NCI-H1105 (cell line): ENCODE results near the gene C18orf32.
"Not testable (repeated sequence)": the region's sequence is repeated elsewhere in the genome, so short reads cannot be mapped to it uniquely, and the experiment has no call there.

Experiments
- DNase-seq: peaks from one replicate; lab custom pipeline; 2025; lab: John Stamatoyannopoulos, UW

Gene C18orf32

DNA sequence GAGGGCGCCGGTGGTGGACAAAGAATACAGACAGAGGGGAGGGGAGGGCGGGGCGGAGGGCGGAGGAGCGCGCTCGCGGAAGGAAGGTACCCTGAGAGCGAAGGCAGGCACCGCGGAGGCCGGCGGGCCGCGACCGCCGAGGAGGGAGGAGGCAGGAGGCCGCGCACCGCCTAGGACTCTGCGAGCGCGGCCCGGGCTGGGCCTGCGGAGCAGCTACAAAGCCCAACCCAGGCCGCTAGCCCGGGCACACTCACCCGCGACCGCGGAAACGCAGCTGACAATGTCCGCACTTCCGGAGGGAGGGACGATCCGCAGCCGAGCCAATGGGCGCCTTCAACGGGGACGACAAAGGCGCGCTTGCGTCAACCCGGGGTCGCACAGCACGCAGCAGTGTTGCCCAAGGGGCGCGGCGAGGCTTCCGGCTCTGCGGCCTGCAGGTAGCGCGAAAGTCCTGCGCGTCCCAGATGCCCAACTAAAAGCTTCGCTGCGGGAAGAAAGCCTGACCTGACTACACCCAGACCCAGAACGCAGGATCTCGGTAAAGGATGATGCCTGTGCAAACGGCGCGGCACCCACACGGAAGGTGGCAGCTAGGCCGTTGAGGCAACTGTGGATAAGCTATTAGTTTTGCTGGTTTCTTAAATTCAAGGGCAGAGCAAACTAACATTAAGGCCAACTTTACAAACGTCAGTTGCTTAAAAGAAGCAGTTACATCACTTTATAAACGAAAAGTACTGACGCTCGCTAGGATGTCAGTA, at the start of gene C18orf32:
C18orf32 (minus strand) TSS at position 282 of the 758 bp plus-strand sequence. CDS start 3,486 bp downstream, outside the sequence.
- DNase-seq, result peak; percentile 95

DNA sequence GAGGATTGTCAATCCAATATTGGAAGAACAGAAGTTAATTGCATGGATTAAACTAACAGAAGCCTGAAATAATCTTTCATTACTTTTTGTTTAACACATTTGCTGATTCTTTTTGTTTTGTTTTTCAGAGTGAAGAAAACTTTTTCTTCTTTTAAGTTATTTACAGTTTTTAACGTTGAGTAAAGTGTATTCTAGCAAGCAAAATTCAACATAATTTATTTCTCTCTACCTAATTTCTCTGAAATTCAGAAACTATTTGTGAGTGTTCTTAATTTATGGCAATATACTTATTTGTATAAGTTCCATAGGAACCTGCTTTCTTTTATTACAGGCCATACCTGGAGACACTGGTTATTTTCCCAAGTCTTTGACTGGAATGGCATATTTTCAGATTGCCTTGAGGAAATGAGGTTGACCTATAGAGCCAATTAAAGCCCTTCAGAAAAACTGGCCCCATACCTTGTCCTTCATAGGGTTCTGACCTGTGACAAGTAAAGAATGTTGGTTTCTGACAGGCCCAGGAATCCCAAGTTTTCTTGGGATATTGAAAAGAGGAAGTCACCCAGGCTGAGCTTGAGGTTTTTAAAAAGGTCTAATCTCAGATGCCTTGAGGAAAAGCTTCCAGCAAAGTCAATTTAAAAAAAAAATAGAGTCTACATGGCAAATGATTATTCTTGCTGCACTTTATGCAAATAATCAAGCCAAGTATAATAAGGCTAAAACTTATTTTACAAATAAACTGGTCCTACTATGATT, 48.0 kb upstream of the C18orf32 start:
- DNase-seq, result no peak

DNA sequence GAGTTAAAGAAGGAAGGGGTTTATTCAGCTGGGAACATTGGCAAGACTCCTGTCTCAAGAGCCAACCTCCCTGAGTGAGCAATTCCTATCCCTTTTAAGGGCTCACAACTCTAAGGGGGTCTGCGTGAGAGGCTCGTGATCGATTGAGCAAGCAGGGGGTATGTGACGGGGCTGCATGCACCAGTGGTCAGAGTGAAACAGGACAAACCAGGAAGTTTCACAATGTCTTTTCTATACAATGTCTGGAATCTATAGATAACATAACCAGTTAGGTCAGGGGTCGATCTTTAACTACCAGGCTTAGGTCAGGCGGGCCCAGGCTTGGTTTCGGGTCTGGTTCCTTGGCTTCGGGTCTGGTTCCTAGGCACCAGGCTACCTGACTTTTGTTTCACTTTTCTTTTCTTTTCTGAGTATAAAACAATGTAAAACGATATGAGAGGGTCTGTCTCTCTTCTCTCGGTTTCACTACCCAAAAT, 44.7 kb upstream of the C18orf32 start:
- DNase-seq, result no peak

DNA sequence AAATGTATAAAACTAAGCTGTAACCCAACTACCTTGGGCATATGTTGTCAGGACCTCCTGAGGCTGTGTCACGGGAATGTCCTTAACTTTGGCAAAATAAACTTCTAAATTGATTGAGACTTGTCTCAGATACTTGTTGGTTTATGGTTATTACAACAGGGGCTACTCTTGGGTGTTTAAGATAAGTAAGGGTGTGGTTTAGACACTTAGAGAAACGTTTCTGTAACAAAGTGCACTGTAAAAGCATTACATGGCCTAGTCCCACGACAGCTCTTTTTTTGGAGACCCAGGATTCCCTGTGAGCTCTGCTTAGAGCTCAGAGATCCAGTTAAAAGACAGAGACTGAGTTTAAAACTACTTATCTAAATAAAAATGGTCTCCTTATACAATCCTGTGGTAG, 42.6 kb upstream of the C18orf32 start:
- no peak for DNase-seq

DNA sequence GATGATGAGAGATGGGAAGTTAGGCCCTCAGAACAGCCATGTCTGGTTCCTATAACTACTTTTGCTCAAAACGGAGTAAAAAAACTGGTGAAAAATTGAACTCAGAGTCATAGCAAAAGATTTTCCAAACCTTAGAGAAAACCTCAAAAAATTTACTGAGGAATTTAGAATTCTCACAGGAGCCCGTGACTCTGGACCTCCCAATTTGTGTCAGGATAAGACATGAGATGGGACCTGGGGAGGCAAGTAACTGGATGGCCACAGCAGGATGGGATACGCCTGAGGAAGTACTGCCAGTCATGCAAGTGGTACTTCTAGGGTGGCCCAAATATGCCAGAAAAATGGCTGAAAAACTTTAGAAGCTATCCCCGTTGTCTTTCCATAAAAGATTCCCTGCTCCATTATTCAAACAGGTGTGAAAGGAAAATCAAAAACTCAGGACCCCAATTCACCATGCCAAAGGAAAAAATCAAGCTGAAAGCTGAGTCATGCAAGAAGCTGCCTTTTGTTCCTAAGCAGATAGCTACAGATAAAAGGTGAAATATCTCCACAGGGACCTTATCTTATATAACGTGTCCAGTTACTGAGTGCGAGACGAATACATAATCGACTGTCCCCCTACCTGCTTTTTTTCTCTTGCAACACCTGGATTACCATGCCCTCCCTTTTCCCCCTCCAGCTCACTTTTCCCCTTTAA, 40.7 kb upstream of the C18orf32 start:
- no peak for DNase-seq

DNA sequence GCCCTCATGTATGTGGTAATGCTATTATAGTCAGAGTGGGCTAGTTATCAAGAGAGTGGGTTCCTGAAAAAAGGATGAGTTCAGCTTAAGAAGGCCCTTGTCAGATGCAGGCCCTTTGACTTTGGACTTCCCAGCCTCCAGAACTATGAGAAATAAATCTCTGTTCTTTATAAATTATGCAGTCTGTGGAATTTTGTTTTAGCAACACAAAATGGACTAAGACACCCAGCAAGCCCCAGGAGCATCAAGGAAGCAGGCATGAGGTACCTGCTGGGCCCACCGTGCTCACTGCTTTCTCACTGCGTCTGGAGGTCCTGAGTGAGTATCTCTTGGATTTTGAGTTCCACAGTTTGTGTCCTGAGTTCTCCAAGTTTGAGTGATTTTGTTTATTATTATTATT, 38.9 kb upstream of the C18orf32 start:
- no peak for DNase-seq

DNA sequence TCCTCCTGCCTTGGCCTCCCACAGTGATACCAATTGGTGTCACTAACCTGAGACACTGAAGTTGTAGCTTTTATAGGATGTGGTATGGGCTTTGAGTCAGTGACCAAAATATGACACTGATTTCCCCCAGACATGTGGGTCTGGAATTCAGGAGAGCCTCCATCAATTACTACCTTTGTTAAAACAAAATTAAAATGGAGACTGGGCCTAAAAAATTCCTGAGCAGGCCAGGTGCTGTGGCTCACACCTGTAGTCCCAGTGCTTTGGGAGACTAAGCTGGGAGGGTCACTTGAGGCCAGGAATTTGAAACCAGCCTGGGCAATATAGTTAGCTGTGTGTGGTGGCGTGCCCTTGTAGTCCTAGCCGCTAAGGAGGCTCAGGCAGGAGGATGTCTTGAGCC, 37.9 kb upstream of the C18orf32 start:
- DNase-seq, result no peak

DNA sequence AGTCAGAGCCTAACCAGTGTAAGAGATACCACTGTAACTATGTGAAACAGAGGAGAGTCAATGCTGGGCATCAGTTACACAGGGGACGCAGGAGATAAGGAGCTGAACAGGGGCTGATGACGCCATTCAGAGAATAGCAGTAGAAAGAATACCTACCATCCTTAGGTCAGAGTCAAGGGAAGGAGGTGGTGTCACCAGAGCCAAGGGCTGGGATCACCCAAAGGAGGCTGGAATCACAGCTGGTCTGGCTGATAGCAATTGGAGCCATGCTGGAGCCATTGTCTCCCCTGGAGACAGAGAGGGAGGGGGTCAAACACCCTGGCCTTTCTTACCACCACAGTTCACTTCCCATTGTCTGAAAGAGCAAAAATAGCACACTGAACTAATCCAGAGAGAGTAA, 37.3 kb upstream of the C18orf32 start:
- DNase-seq, result no peak

DNA sequence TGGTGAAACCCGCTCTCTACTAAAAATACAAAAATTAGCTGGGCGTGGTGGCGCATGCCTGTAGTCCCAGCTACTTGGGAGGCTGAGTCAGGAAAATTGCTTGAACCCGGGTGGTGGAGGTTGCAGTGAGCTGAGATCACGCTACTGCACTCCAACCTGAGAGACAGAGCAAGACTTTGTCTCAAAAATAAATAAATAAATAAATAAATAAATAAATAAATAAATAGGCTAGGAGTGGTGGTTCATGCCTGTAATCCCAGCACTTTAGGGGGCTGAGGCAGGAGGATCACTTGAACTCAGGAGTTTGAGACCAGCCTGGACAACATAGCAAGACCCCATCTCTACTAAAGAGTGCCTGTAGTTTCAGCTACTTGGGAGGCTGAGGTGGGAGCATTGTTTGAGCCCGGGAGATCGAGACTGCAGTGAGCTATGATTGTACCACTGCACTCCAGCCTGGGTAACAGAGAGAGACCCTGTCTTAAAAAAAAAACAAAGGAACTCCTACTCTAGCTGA, 36.6 kb upstream of the C18orf32 start:
- not testable (repeated sequence) for DNase-seq

DNA sequence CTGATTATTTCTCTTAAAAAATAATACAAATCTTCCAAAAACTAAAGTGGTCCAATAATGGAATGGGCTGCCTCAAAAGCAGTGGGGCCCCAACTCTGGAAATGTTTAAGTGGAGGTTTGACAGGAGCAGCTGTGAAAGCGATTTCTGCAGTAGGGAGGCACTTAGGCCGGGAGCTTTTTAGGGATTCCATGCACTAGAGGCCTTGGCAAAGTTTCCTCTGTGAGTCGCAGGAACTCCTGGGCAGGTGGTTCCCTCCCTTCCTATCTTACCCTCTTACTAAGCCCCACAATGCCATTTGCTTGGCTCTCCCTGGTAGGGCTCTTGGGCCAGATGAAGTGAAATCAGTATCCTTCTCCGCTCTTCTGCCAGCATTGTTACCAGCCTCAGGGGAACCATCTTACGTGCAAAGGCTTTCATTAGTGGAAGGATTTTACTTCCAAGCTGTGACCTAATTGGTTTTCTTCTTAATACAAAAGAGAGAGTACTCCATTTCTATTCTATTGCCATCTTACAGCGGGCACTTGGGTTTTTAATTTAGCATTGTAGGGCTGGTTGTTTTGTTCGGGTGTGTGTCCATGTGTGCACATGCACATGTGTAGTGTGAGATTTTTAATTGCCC, 34.3 kb upstream of the C18orf32 start:
- DNase-seq, result peak; percentile 75

DNA sequence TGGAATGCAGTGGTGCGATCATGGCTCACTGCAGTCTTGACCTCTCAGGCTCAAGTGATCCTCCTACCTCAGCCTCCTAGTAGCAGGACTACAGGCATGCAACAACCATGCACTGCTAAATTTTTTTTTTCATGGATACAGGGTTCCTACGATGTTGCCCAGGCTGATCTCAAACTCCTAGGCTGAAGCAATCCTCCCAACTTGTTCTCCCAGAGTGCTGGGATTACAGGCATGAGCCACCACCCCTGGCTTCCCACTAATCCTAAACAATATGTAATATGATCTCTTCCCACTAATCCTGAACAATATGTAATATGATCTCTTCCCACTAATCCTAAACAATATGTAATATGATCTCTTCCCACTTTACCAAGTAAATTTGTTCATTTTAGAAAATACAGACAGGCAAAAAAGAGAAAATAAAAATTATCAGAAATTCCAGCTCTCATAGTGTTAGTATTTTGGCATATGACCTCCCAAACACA, 33.7 kb upstream of the C18orf32 start:
- peak; percentile 57 for DNase-seq

DNA sequence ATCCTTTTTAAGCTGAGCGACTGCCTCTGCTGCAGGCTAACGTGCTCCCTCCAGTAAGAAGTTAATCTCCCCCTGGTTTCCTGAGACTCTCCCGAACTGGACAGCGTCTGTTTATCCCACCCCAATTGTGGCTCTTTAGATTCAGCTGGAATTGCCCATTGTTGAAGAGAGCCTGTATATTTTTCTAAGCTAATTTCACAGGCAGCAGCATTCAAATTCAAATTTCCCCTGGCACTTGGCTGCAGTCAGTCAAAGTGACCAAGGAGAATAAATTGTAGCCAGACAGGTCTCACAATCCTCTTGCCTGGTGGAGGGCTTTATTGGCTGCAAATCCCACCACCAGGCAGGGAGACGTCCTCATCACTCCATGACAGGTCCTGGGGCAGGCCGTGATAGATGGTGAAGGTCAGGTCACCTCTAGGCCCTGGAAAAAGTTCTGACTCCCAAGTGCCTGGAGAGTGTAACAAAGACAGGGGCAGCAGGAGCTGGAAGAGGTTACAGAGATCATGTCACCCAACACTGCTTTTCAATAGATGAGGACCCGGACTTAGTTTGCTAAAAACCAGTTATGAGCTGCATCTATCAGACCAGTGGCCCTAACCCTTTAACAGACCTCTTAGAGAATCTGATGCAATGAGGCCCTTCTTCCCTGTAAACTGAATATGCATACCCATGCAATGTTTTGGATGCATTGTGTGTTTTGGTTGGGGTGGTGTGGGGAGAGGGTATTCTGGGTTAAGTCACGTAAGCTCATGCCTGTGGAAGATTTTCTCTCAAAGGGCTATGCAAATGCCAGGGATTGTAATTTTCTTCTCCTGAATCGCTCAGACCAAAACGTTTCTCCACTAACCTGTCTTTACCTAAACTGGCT, 32.3 kb upstream of the C18orf32 start:
- no peak for DNase-seq

DNA sequence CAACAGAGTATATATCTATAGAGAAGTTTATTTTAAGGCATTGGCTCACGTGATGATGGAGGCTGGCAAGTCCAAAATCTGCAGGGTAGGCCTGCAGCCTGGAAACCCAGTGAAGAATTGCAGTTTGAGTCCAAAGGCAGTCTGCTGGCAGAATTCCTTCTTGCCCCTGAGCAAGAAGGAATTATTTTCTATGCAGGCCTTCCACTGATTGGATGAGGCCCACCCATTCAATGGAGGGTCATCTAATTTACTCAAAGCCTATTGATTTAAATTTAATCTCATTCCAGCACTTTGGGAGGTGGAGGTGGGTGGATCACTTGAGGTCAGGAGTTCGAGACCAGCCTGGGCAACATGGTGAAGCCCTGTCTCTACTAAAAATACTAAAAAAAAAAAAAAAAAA, 30.4 kb upstream of the C18orf32 start:
- no peak for DNase-seq

DNA sequence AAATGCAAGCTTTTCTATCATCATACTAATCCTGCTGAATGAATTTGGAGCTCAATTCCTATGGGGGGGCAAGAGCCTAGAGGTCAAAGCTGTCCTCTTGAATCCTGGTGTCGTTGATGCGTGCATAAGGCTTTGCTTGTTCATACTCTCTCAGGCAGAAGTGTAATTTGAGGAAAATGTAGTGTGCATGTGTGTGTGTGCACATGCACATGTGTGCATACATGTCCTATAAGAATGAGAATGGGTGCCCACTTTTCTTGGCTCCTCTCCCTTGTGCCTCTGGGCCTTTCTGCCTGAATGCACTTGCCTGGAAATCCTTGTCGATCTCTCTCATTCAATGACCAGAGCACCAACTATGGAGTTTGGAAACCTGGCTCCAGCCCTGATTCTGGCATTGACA, 28.5 kb upstream of the C18orf32 start:
- no peak for DNase-seq

DNA sequence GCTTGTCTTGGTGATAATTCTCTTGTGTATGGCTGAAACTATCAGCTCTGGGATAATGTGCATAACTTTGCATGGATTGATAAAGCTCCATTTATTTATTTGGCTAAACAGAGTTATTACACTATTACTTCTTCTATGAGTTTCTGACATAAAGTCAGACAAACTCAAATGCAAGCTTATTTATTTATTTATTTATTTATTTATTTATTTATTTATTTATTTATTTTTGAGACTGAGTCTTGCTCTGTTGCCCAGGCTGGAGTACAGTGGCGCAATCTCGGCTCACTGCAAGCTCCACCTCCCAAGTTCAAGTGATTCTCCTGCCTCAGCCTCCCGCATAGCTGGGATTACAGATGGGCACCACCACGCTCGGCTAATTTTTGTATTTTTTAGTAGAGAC, 28.0 kb upstream of the C18orf32 start:
- not testable (repeated sequence) for DNase-seq

DNA sequence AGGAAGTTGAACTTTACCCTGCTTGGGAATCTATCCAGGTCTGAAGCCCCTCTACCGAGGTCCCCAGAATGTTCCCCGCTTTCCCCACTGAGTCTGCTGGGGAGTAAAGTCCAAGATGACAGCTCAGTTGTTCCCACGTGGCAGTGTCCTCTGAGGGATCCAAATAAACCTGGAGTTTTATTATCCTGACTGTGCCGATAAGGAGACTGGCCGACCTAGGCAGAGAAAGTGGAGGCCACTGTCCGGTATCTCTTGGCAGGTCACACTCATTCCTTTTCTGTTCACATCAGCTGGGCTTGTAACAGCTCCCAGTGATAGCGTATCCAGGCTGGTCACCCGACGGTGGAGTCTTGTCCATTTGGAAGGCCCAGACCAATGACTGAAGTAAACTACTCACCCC, 27.5 kb upstream of the C18orf32 start:
- no peak for DNase-seq

DNA sequence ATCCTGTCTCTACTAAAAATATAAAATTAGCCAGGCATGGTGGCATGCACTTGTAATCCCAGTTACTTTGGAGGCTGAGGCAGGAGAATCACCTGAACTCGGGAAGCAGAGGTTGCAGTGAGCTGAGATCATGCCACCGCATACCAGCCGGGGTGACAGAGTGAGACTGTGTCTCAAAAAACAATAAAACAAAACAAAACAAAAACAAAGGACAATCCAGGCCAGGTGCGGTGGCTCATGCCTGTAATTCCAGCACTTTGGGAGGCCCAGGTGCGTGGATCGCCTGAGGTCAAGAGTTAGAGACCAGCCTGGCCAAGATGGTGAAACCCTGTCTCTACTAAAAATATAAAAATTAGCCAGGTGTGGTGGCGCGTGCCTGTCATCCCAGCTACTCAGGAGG, 25.8 kb upstream of the C18orf32 start:
- not testable (repeated sequence) for DNase-seq

DNA sequence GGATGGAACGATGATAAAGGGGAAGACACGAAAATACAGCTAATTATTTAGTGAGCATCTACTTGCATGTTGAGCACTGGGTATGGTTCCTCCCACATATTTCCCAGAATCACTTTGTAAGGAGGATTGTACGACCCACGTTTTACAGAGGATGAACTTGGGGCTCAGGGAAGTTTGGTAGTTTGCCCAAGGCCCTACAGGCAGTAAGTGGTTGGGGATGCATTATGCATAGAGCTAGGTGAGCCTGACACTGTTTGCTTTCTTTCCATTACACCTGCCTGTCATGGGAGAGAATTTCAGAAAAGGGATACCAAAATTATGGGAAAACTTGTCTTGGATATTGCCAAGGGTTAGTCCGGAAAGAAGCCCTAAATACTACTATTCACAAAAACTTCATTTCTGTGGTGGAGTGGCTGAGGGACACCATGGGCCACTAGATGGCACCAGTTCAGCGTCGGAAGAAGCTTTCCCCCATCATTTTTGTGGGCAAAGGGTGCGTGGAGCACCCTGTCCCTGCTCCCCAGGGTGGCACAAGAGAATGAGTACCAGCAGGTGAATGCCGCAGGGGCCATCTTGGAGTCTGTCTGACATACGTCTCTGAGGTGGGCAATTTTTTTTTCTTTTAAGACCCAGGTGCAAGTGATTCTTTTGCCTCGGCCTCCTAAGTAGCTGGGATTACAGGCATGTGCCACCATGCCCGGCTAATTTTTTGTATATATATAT, 23.5 kb upstream of the C18orf32 start:
- DNase-seq, result peak; percentile 87

DNA sequence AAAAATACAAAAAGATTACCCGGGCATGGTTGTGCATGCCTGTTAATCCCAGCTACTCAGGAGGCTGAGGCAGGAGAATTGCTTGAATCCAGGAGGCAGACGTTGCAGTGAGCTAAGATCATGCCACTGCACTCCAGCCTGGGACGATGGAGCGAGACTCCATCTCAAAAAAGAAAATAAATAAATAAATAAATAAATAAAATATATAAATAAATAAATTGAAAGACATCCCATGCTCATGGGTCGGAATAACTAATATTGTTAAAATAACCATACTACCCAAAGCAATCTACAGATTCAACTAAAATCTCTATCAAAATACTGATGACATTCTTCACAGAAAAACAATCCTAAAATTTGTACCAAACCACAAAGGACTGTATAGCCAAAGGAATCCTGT, 19.4 kb upstream of the C18orf32 start:
- not testable (repeated sequence) for DNase-seq

DNA sequence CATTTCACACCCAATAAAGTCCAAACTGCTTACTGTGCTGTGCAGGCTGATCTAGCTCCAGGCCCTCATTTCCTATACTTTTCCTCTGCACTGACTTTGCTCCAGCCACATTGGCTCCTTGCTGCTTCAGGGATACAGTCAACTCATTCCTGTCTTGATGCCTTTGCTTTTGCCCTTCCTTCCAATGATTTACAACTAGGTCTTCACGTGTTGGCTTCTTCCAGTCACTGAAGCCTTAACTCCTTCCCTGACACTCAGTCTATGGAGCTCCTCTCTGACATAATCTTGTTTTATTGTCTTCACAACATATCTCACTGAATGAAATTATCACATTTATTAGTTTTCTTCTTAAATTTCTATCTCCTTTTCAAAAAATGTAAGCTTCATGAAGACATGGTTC, 16.9 kb upstream of the C18orf32 start:
- DNase-seq, result no peak
